Transverse colon (tissue), 4 donors: ENCODE results near the gene UBE2F. TPM values are rescaled to one million over a fixed set of nuclear protein-coding genes. Genes with fewer than 3 reads are reported as not detected.
"Not testable (repeated sequence)": the region's sequence is repeated elsewhere in the genome, so short reads cannot be mapped to it uniquely, and the experiment has no call there.

ENCODE experiments used
- DNase-seq: peaks from one replicate; pipeline ENCODE4 v3.0.0-alpha.2; 2019
- H3K27ac ChIP-seq, 4 donors: fragments of 200-600 bp; sonication (generic); 2 replicates each; pipeline ENCODE4 v1.5.1; 2016 to 2018; ENCODE audit warnings: inconsistent platforms in 4 of 4
- H3K27me3 ChIP-seq: fragments of 200-600 bp; sonication (generic); 2 replicates; pipeline ENCODE4 v1.5.1; 2017; ENCODE audit warnings: inconsistent platforms
- H3K36me3 ChIP-seq, 4 donors: fragments of 200-600 bp; sonication (generic); 2 replicates each; pipeline ENCODE4 v1.5.1; 2017 to 2019; ENCODE audit warnings: inconsistent platforms in 4 of 4
- H3K4me1 ChIP-seq, 4 donors: fragments of 200-600 bp; sonication (generic); 2 replicates each; pipeline ENCODE4 v1.5.1; 2017 to 2020; ENCODE audit warnings: inconsistent platforms in 4 of 4
- H3K4me3 ChIP-seq, 4 donors: fragments of 200-600 bp; sonication (generic); 1 replicate in 1 of 4; 2 replicates in 3 of 4; pipeline versions ENCODE4 v1.5.1 to v1.6.1; 2017 to 2019; ENCODE audit warnings: inconsistent platforms in 4 of 4
- H3K9me3 ChIP-seq, 2 donors: fragments of 200-600 bp; sonication (generic); 2 replicates each; pipeline ENCODE4 v1.5.1; 2017 to 2019; ENCODE audit warnings: inconsistent platforms in 2 of 2
- EP300 ChIP-seq: sonication (generic); formaldehyde crosslinking; IDR thresholded peaks from one replicate; pipeline ENCODE4 v1.6.1; 2017; ENCODE audit warnings: antibody characterized with exemption, low read depth
- POLR2A ChIP-seq: fragments of 450-650 bp; IDR thresholded peaks from one replicate; pipeline ENCODE4 v1.6.1; 2016; ENCODE audit warnings: antibody characterized with exemption, mild to moderate bottlenecking, moderate library complexity
- POLR2AphosphoS5 ChIP-seq, 3 donors: sonication (generic); formaldehyde crosslinking; IDR thresholded peaks; one replicate each; pipeline ENCODE4 v1.6.1; 2016; ENCODE audit warnings: antibody characterized with exemption in 3 of 3
- WGBS, 2 donors: methylation state at CpG; one replicate each; pipeline ENCODE4 v1.1.5; 2018; ENCODE audit warnings: low coverage in 1 of 2; 5-methylcytosine and 5-hydroxymethylcytosine counted together
- in situ Hi-C, 4 donors: fragments of 200-750 bp; cut with MboI; loops; one replicate each; pipeline versions ENCODE4 v1.15.0 to v1.15.1; 2017; ENCODE audit warnings: low sequenced_read_pairs in 3 of 4, low pct_ligation_motif_present in 1 of 4, low pct_unique_long_range_greater_than_20kb in 1 of 4
- intact Hi-C: fragments of 100-400 bp; cut with DNase I; formaldehyde crosslinking; loops from one replicate; pipeline ENCODE4 v1.15.1; 2023; ENCODE audit warnings: low total_unique reads
- total RNA-seq, 4 donors: library from RNA; depleted of rRNA; stranded (reverse); fragments of >200 nt; gene quantifications; one replicate each; pipeline ENCODE4 v1.1.0, GENCODE V29; 2016
- TF ChIP-seq, protein P1 (sequence below), 5 experiments: fragments of 200-600 bp in 3 of 5; fragments of 450-650 bp in 2 of 5; sonication (generic) in 3 of 5; IDR thresholded peaks; 1 replicate in 2 of 5; 2 replicates in 3 of 5; pipeline ENCODE4 v1.5.1; 2016 to 2017; ENCODE audit warnings: antibody characterized with exemption in 5 of 5, inconsistent platforms in 3 of 5, mild to moderate bottlenecking in 2 of 5, moderate library complexity in 1 of 5

UBE2F gene
- total RNA-seq, 4 donors from 2014 or later = 66.8 to 79.4 (median 70.5) TPM

DNA sequence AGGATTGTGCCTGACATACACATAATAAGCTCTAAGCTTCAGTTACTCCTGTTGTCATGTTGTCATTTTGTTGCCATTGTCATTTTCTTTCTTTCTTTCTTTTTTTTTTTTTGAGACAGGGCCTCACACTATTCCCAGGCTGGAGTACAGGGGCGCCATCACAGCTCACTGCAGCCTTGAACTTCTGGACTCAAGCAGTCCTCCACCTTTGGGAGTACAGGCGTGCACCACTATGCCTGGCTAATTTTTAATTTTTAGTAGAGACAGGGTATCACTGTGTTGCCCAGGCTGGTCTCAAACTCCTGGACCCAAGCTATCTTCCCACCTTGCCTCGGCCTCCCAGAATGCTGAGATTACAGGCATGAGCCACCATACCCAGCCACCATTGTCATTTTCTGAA, 63.0 kb downstream of the UBE2F start:
- DNase-seq = no peak
- Histone ChIP-seq H3K36me3 (peaks cover 0 to 16% (median 7%) of the 10 kb centered on the region in 4 donors), H3K27me3 (no peaks in the 10 kb centered on the region), H3K27ac (no peak overlapping the region), H3K9me3 (no peaks in the 10 kb centered on the region), H3K4me3 (no peak overlapping the region), H3K4me1 (no peaks in the 10 kb centered on the region)
- TF ChIP-seq POLR2AphosphoS5 (IDR thresholded peaks at IDR 0.05) (no peak), EP300 (no peak), POLR2A (no peak)
- TF ChIP-seq, protein P1, sequence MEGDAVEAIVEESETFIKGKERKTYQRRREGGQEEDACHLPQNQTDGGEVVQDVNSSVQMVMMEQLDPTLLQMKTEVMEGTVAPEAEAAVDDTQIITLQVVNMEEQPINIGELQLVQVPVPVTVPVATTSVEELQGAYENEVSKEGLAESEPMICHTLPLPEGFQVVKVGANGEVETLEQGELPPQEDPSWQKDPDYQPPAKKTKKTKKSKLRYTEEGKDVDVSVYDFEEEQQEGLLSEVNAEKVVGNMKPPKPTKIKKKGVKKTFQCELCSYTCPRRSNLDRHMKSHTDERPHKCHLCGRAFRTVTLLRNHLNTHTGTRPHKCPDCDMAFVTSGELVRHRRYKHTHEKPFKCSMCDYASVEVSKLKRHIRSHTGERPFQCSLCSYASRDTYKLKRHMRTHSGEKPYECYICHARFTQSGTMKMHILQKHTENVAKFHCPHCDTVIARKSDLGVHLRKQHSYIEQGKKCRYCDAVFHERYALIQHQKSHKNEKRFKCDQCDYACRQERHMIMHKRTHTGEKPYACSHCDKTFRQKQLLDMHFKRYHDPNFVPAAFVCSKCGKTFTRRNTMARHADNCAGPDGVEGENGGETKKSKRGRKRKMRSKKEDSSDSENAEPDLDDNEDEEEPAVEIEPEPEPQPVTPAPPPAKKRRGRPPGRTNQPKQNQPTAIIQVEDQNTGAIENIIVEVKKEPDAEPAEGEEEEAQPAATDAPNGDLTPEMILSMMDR (IDR thresholded peaks at IDR 0.05) = no peak
- WGBS, 2 donors = 99 to 100% methylated on average over 2 to 3 of the region's 3 CpGs
- intact Hi-C loops = no loop called here
- in situ Hi-C loops = no loop called here

DNA sequence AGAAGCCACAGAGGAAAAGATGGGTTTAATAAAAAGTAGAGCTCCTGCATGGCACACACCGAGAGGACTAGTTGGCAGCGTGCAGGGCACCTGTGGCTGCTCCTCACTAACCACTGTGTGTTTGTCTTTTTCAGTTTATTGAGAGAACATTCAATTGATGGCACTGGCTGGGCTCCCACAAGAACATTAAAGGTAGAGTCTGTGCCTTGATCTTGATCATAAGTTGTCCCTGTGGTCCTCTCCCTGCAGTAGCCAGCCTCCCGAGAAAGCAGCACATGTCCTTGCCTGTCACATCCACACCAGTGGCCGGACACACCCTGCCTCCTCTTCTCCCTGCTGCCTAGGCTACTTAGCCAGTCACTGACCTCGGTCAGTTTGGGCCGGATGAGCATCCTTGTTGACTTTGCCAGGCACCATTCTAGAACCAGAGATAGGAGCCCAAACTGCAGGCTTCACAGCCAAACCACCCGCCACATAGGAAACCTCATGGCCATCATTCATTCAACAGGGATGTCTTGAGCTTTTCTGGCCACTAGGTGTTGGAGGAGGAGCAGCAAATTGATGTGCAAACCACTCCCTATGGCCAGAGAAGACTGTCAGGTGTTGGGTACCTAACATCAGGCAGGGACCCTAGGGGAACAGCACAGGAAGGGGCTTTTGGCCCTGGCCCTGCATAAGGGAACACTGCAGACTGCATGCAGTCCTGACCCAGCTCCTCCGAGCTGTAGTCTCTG, 63.8 kb downstream of the UBE2F start:
- in situ Hi-C loops = no loop called here
- TF ChIP-seq EP300 = no peak
- TF ChIP-seq POLR2AphosphoS5 (IDR thresholded peaks at IDR 0.05) = no peak
- TF ChIP-seq, protein P1 (IDR thresholded peaks at IDR 0.05) = no peak
- TF ChIP-seq POLR2A = no peak
- 95 to 100% methylated on average over 2 to 8 of the region's 8 CpGs for WGBS, 2 donors
- Histone ChIP-seq H3K4me3 (no peak overlapping the region), H3K27me3 (no peaks in the 10 kb centered on the region), H3K9me3 (no peaks in the 10 kb centered on the region), H3K36me3 (peaks cover 0 to 18% (median 8%) of the 10 kb centered on the region in 4 donors), H3K4me1 (no peaks in the 10 kb centered on the region), H3K27ac (no peak overlapping the region)
- no peak for DNase-seq
- intact Hi-C loops = no loop called here

DNA sequence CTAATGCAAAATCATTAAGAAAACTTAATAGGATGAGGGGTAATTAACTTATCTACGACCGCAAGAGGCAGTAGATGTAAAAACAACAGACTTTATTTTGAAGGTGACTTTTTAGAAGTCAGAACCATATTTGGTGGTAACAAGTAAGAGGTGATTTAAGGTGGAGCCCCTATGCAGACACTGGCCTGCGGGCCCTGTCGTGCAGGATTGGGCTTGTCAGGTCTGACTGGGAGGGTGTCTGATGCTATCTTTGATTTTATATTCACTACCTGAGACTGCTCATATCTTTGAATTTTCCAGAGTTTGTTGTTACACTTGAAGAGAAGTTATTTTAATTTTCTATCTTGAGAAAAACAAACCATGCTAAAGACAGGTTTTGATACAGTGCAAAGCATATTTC, 64.9 kb downstream of the UBE2F start:
- intact Hi-C loops (no loop called here), in situ Hi-C loops (no loop called here)
- no peaks in the 10 kb centered on the region for H3K9me3 ChIP-seq
- H3K27me3 ChIP-seq = no peaks in the 10 kb centered on the region
- DNase-seq = no peak
- no peak for TF ChIP-seq POLR2AphosphoS5 (IDR thresholded peaks at IDR 0.05)
- TF ChIP-seq, protein P1 (IDR thresholded peaks at IDR 0.05) = no peak
- TF ChIP-seq EP300 = no peak
- no peak for TF ChIP-seq POLR2A
- H3K36me3 ChIP-seq = peaks cover 0 to 20% (median 8%) of the 10 kb centered on the region in 4 donors
- H3K27ac ChIP-seq = no peak overlapping the region
- no peaks in the 10 kb centered on the region for H3K4me1 ChIP-seq
- 98 to 100% methylated on average over 4 of the region's 4 CpGs for WGBS, 2 donors
- no peak overlapping the region for H3K4me3 ChIP-seq

DNA sequence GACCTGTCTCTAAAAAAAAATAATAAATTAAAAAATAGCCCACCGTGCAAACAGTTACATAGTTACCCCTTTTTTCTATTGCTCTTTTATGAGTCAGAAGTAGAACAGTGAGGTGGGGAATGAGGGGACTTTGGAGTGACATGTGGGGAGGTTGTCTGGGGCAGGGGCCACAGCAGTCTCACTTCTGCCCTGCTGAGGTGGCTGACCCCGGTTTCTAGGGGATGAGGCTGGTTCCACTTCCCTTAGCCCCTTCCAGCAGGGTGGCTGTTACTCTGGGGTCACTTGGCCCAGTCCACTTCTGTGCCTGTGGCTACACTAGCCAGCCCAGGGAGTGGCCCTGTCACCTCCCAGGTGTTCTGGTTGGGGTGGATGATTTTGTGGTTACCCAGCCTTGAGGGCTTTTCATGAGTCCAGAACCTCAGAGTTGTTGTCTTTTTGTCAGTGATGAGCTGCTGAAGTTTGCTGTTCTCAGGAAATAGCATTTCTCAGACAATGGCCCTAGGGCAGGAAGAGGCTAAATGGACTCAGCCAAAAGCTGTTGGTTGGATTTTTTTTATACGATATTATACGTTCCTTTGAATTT, 66.0 kb downstream of the UBE2F start:
- WGBS, 2 donors = 72 to 77% methylated on average over 3 to 4 of the region's 4 CpGs
- intact Hi-C loops = no loop called here
- in situ Hi-C loops = no loop called here
- Histone ChIP-seq H3K27ac (no peak overlapping the region), H3K4me3 (no peak overlapping the region), H3K9me3 (no peaks in the 10 kb centered on the region), H3K4me1 (no peaks in the 10 kb centered on the region), H3K36me3 (peaks cover 0 to 20% (median 6%) of the 10 kb centered on the region in 4 donors), H3K27me3 (no peaks in the 10 kb centered on the region)
- DNase-seq = no peak
- no peak for TF ChIP-seq POLR2AphosphoS5 (IDR thresholded peaks at IDR 0.05)
- TF ChIP-seq POLR2A = no peak
- TF ChIP-seq EP300 = no peak
- TF ChIP-seq, protein P1 (IDR thresholded peaks at IDR 0.05) = no peak

DNA sequence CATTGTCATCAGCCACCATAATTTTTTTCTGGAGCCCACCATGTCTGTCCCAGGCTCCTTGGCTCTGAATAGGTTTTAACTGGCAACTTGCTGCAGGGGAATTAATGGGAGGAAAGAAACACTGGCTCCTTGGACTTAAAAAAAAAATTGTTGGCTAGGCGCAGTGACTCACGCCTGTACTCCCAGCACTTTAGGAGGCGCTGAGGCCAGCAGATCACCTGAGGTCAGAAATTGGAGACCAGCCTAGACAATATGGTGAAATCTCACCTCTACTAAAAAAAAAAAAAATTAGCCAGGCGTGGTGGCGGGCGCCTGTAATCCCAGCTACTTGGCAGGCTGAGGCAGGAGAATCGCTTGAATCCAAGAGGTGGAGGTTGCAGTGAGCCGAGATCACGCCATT, 67.2 kb downstream of the UBE2F start:
- WGBS, 2 donors = 97 to 98% methylated on average over 7 to 9 of the region's 9 CpGs
- DNase-seq, H3K4me3 ChIP-seq, intact Hi-C loops, H3K9me3 ChIP-seq, in situ Hi-C loops, H3K27ac ChIP-seq, H3K4me1 ChIP-seq, H3K27me3 ChIP-seq: not testable (repeated sequence)
- peaks cover 0 to 20% (median 6%) of the 10 kb centered on the region in 4 donors for H3K36me3 ChIP-seq
